K562 (cell line): ENCODE results near the gene AP3B1. TPM values are rescaled to one million over a fixed set of nuclear protein-coding genes. Genes with fewer than 3 reads are reported as not detected.

Source experiments
- ATAC-seq: fragments of 200-7000 bp; cut with Tn5 transposase; 3 replicates; pipeline ENCODE4 v1.9.1; 2020; ENCODE audit warnings: moderate library complexity
- BruUV-seq: library from RNA; stranded (reverse); fragments of 400-500 nt; replicated peaks from 2 replicates; lab custom pipeline; 2021; lab: Mats Ljungman, UMichigan
- CTCF ChIA-PET: fragments of 300-600 bp; formaldehyde crosslinking; extraction: SDS; loops from one replicate; lab custom pipeline; 2021; ENCODE audit warnings: low intra/inter-chr PET ratio; lab: Yijun Ruan, JAX
- POLR2A ChIA-PET: fragments of 300-600, 350-650 bp; sonication (Branson Sonifier 250); formaldehyde crosslinking; extraction: SDS; loops from one replicate; lab custom pipeline; 2021; ENCODE audit warnings: antibody characterized with exemption, inconsistent platforms; lab: Yijun Ruan, JAX
- DNase-seq, 4 experiments: peaks; one replicate each; pipeline versions ENCODE4 v3.0.0 to v3.0.0-alpha.2; 2011 to 2018; ENCODE audit warnings: low spot score in 3 of 4, mixed read lengths in 3 of 4; ENCODE audit errors: extremely low read depth in 1 of 4
- FAIRE-seq: peaks from 2 replicates; lab custom pipeline; 2011; peaks lifted over from hg19 to GRCh38; lab: Jason Lieb, UNC
- H2AFZ ChIP-seq: 2 replicates; pipeline ENCODE4 v1.6.0; 2011; ENCODE audit warnings: low read depth, low read length, control low read depth, inconsistent platforms
- H3K27ac ChIP-seq: fragments of 200-600 bp; 3 replicates; pipeline ENCODE4 v1.8.0; 2011; ENCODE audit warnings: low read depth, mild to moderate bottlenecking, control low read depth, inconsistent platforms, low read length, moderate library complexity, mixed read lengths; ENCODE audit errors: extremely low read depth
- H3K27me3 ChIP-seq, 2 experiments: fragments of 300-600 bp in 1 of 2; 2 replicates in 1 of 2; 3 replicates in 1 of 2; pipeline versions ENCODE4 v1.6.0 to v1.8.0; 2011; ENCODE audit warnings: inconsistent platforms in 2 of 2, low read length in 2 of 2, mild to moderate bottlenecking in 1 of 2, mixed read lengths in 1 of 2, moderate library complexity in 1 of 2; ENCODE audit not compliant: control insufficient read depth in 2 of 2, insufficient read depth in 2 of 2
- H3K36me3 ChIP-seq: fragments of 300-600 bp; 3 replicates; pipeline ENCODE4 v1.8.0; 2011; ENCODE audit warnings: mild to moderate bottlenecking, low read length, inconsistent platforms; ENCODE audit not compliant: control insufficient read depth, insufficient read depth
- H3K4me1 ChIP-seq, 2 experiments: fragments of 200-600 bp in 1 of 2; replicated peaks in 1 of 2; 2 replicates in 1 of 2; 3 replicates in 1 of 2; pipeline versions ENCODE4 v1.5.1 to v1.8.0; 2011; ENCODE audit warnings: inconsistent platforms in 2 of 2, low read length in 2 of 2, mild to moderate bottlenecking in 1 of 2, mixed read lengths in 1 of 2, moderate library complexity in 1 of 2; ENCODE audit not compliant: control insufficient read depth in 2 of 2, insufficient read depth in 2 of 2
- H3K4me2 ChIP-seq: 2 replicates; pipeline ENCODE4 v1.6.1; 2011; ENCODE audit warnings: low read length, control low read depth, inconsistent platforms, mixed read lengths; ENCODE audit not compliant: insufficient read depth
- H3K4me3 ChIP-seq: fragments of 200-600 bp; sonication (generic), shearing (Covaris generic); 2 replicates; pipeline ENCODE4 v1.5.1; 2016; ENCODE audit warnings: control low read depth, inconsistent platforms
- H3K79me2 ChIP-seq: fragments of 200-600 bp; 3 replicates; pipeline ENCODE4 v1.8.0; 2011; ENCODE audit warnings: low read length, inconsistent platforms; ENCODE audit not compliant: control insufficient read depth, insufficient read depth
- H3K9ac ChIP-seq, 2 experiments: 2 replicates each; pipeline versions ENCODE4 v1.6.0 to v1.6.1; 2011; ENCODE audit warnings: low read depth in 2 of 2, low read length in 2 of 2, control low read depth in 1 of 2, inconsistent platforms in 1 of 2, mild to moderate bottlenecking in 1 of 2, mixed read lengths in 1 of 2; ENCODE audit not compliant: insufficient read depth in 1 of 2
- H3K9me1 ChIP-seq: one replicate; pipeline ENCODE4 v1.6.0; 2011; ENCODE audit warnings: inconsistent platforms, mild to moderate bottlenecking, low read length, moderate library complexity; ENCODE audit not compliant: control insufficient read depth, insufficient read depth
- H3K9me3 ChIP-seq: replicated peaks from 2 replicates; pipeline ENCODE4 v1.5.1; 2011; ENCODE audit warnings: low read depth, low read length, inconsistent platforms; ENCODE audit not compliant: control insufficient read depth, insufficient read depth
- H4K20me1 ChIP-seq: replicated peaks from 2 replicates; pipeline ENCODE4 v1.6.1; 2011; ENCODE audit warnings: low read length, inconsistent platforms, mixed read lengths; ENCODE audit not compliant: control insufficient read depth, insufficient read depth
- ATF3 ChIP-seq, 2 experiments: fragments of 450-650 bp in 1 of 2; sonication (generic) in 1 of 2; formaldehyde crosslinking in 1 of 2; IDR thresholded peaks in 1 of 2; conservative IDR thresholded peaks in 1 of 2; 2 replicates each; pipeline versions ENCODE4 v1.6.1 to v1.8.1; 2016 to 2023; ENCODE audit warnings: mild to moderate bottlenecking in 2 of 2, moderate library complexity in 2 of 2, inconsistent platforms in 1 of 2, missing genetic modification reagents in 1 of 2
- CAMTA2 ChIP-seq: fragments of 250-450 bp; sonication (Bioruptor Pico); conservative IDR thresholded peaks from 2 replicates; pipeline ENCODE4 v1.5.1; 2022
- CBFA2T2 ChIP-seq: fragments of 450-650 bp; conservative IDR thresholded peaks from 2 replicates; pipeline ENCODE4 v1.6.1; 2017; ENCODE audit warnings: mild to moderate bottlenecking
- GATA2 ChIP-seq: sonication (generic); formaldehyde crosslinking; IDR thresholded peaks from 2 replicates; pipeline ENCODE4 v1.4.0; 2020; ENCODE audit warnings: mild to moderate bottlenecking, missing genetic modification reagents
- HEY1 ChIP-seq: fragments of 250-450 bp; sonication (Bioruptor Pico); IDR thresholded peaks from 2 replicates; pipeline ENCODE4 v1.5.0; 2020; ENCODE audit warnings: mild to moderate bottlenecking, moderate library complexity, borderline replicate concordance
- HNRNPL ChIP-seq: fragments of 200-400 bp; formaldehyde crosslinking; IDR thresholded peaks from 2 replicates; pipeline ENCODE4 v1.6.1; 2017; ENCODE audit warnings: low read depth, mild to moderate bottlenecking, low read length
- RBM25 ChIP-seq: fragments of 200-400 bp; formaldehyde crosslinking; IDR thresholded peaks from 2 replicates; pipeline ENCODE4 v1.6.1; 2018; ENCODE audit warnings: low read length, low read depth, moderate library complexity; ENCODE audit not compliant: severe bottlenecking
- SRSF9 ChIP-seq: fragments of 200-400 bp; formaldehyde crosslinking; IDR thresholded peaks from 2 replicates; pipeline ENCODE4 v1.6.1; 2017; ENCODE audit warnings: low read depth, low read length, borderline replicate concordance
- ZFP36 ChIP-seq: fragments of 150-350 bp; IDR thresholded peaks from 2 replicates; pipeline ENCODE4 v1.6.1; 2018; ENCODE audit warnings: low read length, low read depth; ENCODE audit not compliant: partially characterized antibody
- ZNF121 ChIP-seq: sonication (generic); formaldehyde crosslinking; conservative IDR thresholded peaks from 2 replicates; pipeline ENCODE4 v1.8.0; 2022; ENCODE audit warnings: missing genetic modification reagents
- ZNF23 ChIP-seq: fragments of 250-450 bp; sonication (Bioruptor Pico); IDR thresholded peaks from 2 replicates; pipeline ENCODE4 v1.4.0; 2020; ENCODE audit warnings: mild to moderate bottlenecking
- ZSCAN29 ChIP-seq: fragments of 450-650 bp; IDR thresholded peaks from 2 replicates; pipeline ENCODE4 v1.6.1; 2017
- in situ Hi-C: fragments of 300-500 bp; cut with MboI; formaldehyde crosslinking; loops from 4 replicates; pipeline ENCODE4 v1.15.0; 2018; ENCODE audit warnings: inconsistent platforms, mixed read lengths
- intact Hi-C: fragments of 100-400 bp; cut with micrococcal nuclease; formaldehyde crosslinking; loops from 2 replicates; pipeline ENCODE4 v1.14.2; 2022
- polyA plus RNA-seq, 8 experiments: library from polyadenylated mRNA; depleted of rRNA in 4 of 8; stranded (reverse) in 5 of 8; unstranded in 3 of 8; fragments of >200 nt; fragmentation: Nextera tagmentation in 2 of 8; fragmentation: Illumina TruSeq in 1 of 8; extraction: Ambion mirVana in 2 of 8; extraction: Trizol in 1 of 8; gene quantifications; 2 replicates each; pipeline versions ENCODE4 v1.2.1 to v1.2.3, GENCODE V29; 2011 to 2014; ENCODE audit warnings: inconsistent platforms in 1 of 8, missing spikeins in 1 of 8
- total RNA-seq, 7 experiments: library from RNA; depleted of rRNA in 6 of 7; stranded (reverse); fragments of >200 nt in 6 of 7; fragmentation: Illumina TruSeq in 2 of 7; extraction: Trizol in 2 of 7; gene quantifications; 2 replicates each; pipeline versions ENCODE4 v1.2.1 to v1.2.3, GENCODE V29; 2011 to 2021; ENCODE audit warnings: low replicate concordance in 1 of 7
- TF ChIP-seq, protein P1 (sequence below): fragments of 250-450 bp; sonication (Bioruptor Pico); IDR thresholded peaks from 2 replicates; pipeline ENCODE4 v1.5.0; 2021

The AP3B1 gene
- total and polyA plus RNA-seq, 9 of the 15 experiments (the other 6 are each of a cell fraction or from before 2014, with no cell fraction given) = 21.1 to 61.8 (median 42.2) TPM

GRCh38 chr5:78275998-78276543, 18.4 kb downstream of the AP3B1 start:
- BruUV-seq = no TSS peak
- DNase-seq (no peak), ATAC-seq (no peak), FAIRE-seq (no peak)
- TF ChIP-seq ZSCAN29 (no peak), HEY1 (CRISPR knock-in tag) (no peak), ZNF23 (CRISPR knock-in tag) (no peak), HNRNPL (no peak), ATF3 (IDR thresholded peaks at IDR 0.05) (no peak), ATF3 (CRISPR knock-in tag; conservative IDR thresholded peaks at IDR 0.05) (no peak), GATA2 (CRISPR knock-in tag) (no peak), RBM25 (peak; percentile 49), ZFP36 (no peak), ZNF121 (CRISPR knock-in tag) (peak; percentile 95), CBFA2T2 (no peak), SRSF9 (no peak), CAMTA2 (CRISPR knock-in tag) (no peak)
- TF ChIP-seq, protein P1, sequence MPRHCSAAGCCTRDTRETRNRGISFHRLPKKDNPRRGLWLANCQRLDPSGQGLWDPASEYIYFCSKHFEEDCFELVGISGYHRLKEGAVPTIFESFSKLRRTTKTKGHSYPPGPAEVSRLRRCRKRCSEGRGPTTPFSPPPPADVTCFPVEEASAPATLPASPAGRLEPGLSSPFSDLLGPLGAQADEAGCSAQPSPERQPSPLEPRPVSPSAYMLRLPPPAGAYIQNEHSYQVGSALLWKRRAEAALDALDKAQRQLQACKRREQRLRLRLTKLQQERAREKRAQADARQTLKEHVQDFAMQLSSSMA = no peak
- no peaks in the 10 kb centered on the region for H3K4me1 ChIP-seq
- in situ Hi-C loops = no loop called here
- ChIA-PET POLR2A (no interaction called here), CTCF (no interaction called here)
- no peaks in the 10 kb centered on the region for H3K9me1 ChIP-seq
- H4K20me1 ChIP-seq = no peaks in the 10 kb centered on the region
- H2AFZ ChIP-seq = no peak overlapping the region
- H3K36me3 ChIP-seq = peaks cover 8% of the 10 kb centered on the region; the same call in 2 of the 3 replicates
- no peak overlapping the region for H3K4me3 ChIP-seq
- H3K27me3 ChIP-seq = no peaks in the 10 kb centered on the region
- H3K79me2 ChIP-seq = peaks cover 69% of the 10 kb centered on the region
- no peak overlapping the region for H3K27ac ChIP-seq
- no peak overlapping the region for H3K4me2 ChIP-seq
- H3K9me3 ChIP-seq = no peaks in the 10 kb centered on the region
- H3K9ac ChIP-seq = no peak overlapping the region
- intact Hi-C loops = no loop called here
